H1 (cell line): ENCODE data around the gene CACNB2. TPM values are rescaled to one million over a fixed set of nuclear protein-coding genes. Genes with fewer than 3 reads are reported as not detected.

Experiments
- BACH1 ChIP-seq: IDR thresholded peaks from 2 replicates; pipeline ENCODE4 v1.6.1; 2012; ENCODE audit warnings: low read length, improper control_type of control experiment
- CHD1 ChIP-seq: IDR thresholded peaks from 2 replicates; pipeline ENCODE4 v1.6.1; 2012; ENCODE audit warnings: low read depth, low read length, improper control_type of control experiment
- FOSL1 ChIP-seq: IDR thresholded peaks from 2 replicates; pipeline ENCODE4 v1.6.1; 2011; ENCODE audit warnings: mild to moderate bottlenecking, low read depth, low read length, moderate library complexity; ENCODE audit not compliant: insufficient read depth
- RFX5 ChIP-seq: IDR thresholded peaks from 2 replicates; pipeline ENCODE4 v1.6.1; 2011; ENCODE audit warnings: low read depth, low read length, improper control_type of control experiment, borderline replicate concordance
- SAP30 ChIP-seq: fragments of 300-600 bp; sonication (generic); IDR thresholded peaks from 2 replicates; pipeline ENCODE4 v1.7.1; 2012; ENCODE audit warnings: low read length, moderate library complexity, mild to moderate bottlenecking, inconsistent platforms; ENCODE audit not compliant: insufficient read depth, insufficient replicate concordance
- polyA plus RNA-seq, 7 experiments: library from polyadenylated mRNA; depleted of rRNA in 3 of 7; stranded (reverse) in 5 of 7; unstranded in 2 of 7; fragments of >200 nt in 5 of 7; fragments of 200-250 nt in 2 of 7; gene quantifications; 1 replicate in 5 of 7; 2 replicates in 1 of 7; 4 replicates in 1 of 7; pipeline versions ENCODE4 v1.2.1 to v1.2.3, GENCODE V29; 2011 to 2013; ENCODE audit warnings: missing spikeins in 2 of 7, mixed read lengths in 2 of 7
- total RNA-seq: library from RNA; stranded (reverse); fragmentation: NEBNext Ultra II Directional; extraction: Animal tissue kit (Norgen Biotek cat#: 25700); gene quantifications from 2 replicates; pipeline ENCODE4 v1.2.1, GENCODE V29; 2021

Gene CACNB2
- total and polyA plus RNA-seq, 2 of the 8 experiments (the other 6 are each of a cell fraction or from before 2014, with no cell fraction given) = 2.4 to 3.2 TPM

DNA sequence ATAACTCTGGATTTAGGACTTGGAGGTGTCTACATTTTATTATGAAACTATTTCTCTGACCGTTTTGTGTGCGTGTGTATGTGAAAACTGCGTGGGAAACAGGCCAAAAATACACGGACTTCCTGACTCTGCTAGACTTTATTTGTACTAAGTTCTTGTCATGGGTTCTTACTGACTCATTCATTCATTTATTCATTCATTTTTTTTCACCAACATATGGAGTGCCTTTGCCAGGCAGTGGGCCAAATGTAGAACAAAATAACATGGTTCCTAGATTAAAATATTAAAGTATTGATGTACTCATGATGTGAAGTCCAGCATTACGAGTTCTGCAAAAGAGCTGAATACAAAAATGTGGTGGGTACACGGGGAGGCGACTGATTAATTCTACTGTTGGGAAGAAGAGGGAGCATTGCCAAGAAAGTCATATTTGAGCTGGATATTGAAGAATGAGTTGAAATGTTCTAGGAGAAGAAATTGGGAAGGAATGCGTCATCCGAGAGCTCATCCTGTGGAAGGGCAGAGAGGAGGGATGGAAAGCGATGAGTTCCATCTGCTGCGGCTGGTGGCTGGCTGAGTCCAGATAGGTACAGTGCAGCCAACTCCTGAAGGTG, 24.6 kb downstream of the CACNB2 start (continued):
- TF ChIP-seq FOSL1 = no peak
- no peak for TF ChIP-seq BACH1
- no peak for TF ChIP-seq RFX5
- no peak for TF ChIP-seq SAP30
- no peak for TF ChIP-seq CHD1
